Femur (tissue), 1 donor: ENCODE measurements around the gene MYADML2.
A peak's percentile ranks its signal among the peaks of the same experiment; 100 is the strongest.
"Not testable (repeated sequence)": the region's sequence is repeated elsewhere in the genome, so short reads cannot be mapped to it uniquely, and the experiment has no call there.

Experiments used
- DNase-seq: peaks from one replicate; pipeline ENCODE4 v3.0.0-alpha.2; 2017

Gene MYADML2, protein sequence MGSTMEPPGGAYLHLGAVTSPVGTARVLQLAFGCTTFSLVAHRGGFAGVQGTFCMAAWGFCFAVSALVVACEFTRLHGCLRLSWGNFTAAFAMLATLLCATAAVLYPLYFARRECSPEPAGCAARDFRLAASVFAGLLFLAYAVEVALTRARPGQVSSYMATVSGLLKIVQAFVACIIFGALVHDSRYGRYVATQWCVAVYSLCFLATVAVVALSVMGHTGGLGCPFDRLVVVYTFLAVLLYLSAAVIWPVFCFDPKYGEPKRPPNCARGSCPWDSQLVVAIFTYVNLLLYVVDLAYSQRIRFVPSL

DNA sequence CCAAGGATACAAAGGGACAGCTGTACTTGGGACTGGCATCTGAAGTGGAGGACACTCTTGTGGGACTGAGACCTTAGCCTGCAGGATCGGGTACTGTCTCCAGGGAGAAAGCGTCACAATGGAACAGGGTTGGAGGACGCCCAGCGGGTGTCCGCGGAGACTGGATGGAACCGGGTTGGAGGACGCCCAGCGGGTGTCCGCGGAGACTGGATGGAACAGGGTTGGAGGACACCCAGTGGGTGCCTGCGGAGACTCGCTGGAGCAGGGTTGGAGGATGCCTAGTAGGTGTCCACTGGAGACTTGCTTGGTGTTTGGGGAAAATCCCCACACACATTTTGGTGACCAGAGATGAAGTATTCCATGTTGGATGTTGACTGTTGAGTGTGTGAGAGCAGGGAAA is at the start of gene MYADML2:
Gene MYADML2 (minus strand): TSS at position 45 of the 400 bp plus-strand sequence. CDS start 5,492 bp downstream, outside the sequence.
- DNase-seq = no peak

DNA sequence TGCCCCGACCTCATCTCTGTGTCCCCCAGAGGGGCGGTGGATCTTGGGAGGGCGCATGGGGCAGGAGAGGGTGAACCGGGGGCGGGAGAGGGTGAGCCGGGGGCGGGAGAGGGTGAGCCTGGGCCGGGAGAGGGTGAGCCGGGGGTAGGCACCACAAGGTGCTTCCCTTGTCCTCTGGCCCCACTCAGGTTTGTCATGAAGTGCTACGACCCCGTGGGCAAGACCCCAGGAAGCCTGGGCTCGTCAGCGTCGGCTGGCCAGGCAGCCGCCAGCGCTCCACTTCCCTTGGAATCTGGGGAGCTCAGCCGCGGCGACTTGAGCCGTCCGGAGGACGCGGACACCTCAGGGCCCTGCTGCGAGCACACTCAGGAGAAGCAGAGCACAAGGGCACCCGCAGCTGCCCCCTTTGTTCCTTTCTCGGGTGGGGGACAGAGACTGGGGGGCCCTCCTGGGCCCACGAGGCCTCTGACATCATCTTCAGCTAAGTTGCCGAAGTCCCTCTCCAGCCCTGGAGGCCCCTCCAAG is 49.3 kb upstream of the MYADML2 start:
- DNase-seq = no peak

DNA sequence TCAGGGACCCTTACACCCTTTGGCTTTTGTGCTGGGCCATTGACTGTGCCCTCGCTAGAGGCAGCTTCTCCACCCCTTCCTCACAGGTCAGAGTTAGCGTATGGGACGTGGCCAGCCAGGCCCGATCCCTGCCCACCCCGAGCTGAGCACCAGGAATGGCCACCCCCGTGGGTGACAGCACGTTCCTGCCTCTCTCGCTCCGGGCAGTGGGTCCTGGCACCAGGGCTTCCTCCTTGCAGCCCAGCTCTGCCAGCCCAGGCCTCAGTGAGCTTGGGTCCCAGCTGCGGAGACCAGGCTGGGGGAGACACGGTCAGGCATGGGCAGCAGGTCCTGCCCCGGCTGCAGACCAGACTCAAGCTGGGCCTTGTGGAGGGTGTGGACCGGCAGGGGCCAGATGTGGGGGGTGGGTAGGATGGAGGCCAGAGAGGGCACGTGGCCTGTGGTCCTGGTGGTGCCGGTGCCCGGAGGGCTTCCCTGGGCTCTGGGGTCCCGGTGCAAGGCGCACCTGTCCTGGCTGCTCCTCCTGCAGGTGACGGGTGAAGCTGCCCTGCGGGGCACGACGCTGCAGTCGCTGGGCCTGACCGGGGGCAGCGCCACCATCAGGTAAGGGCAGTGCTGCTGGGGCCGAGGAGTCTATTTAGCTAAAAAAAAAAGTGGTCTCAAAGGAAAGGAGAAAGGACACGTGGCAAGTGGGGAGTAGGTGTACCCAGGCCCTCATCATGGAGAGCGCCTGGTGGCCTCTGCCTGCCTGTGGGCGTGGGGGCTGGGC is 48.6 kb upstream of the MYADML2 start:
- DNase-seq = no peak

DNA sequence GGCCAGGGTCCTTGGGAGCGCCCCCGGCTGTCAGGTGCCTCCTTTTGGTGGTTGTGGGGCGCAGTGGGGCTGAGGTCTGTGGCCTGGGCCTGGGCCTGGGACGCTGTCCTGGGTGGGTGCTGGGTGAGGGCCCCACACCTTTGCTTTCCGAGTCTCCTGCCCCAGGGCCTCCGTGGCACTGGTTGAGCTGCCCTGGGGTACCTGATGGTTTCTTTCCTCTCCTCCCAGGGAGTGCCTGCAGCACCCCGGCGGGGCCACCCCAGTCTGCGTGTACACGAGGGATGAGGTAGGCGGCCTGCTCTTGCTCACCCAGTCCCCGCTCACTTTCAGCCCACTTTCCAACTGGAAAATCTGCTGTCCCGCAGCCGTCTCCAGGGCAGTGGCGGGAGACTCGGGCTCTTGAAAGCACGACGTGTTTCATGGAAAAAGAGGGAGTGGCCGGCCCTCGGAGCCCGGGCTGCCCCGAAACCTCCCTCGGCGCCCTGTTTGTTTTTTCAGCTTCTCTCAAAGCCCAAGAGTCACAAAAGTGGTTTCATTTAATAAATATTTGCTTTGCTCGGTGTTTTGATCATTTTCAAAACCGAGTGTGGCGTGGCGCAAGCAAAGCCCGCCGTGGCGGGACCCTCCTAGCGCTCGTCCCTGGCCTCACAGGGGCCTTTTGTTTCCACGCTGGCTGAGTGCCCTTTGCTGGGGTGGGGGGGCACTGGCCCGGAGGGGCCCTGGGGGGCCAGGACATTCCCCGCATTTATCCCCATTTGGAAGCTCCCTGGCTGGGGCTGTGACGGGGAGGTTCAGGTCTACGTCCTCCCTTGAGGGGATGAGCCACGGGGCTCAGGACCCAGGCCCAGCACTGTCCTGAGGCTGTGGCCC is 47.8 kb upstream of the MYADML2 start:
- peak; percentile 52 for DNase-seq

DNA sequence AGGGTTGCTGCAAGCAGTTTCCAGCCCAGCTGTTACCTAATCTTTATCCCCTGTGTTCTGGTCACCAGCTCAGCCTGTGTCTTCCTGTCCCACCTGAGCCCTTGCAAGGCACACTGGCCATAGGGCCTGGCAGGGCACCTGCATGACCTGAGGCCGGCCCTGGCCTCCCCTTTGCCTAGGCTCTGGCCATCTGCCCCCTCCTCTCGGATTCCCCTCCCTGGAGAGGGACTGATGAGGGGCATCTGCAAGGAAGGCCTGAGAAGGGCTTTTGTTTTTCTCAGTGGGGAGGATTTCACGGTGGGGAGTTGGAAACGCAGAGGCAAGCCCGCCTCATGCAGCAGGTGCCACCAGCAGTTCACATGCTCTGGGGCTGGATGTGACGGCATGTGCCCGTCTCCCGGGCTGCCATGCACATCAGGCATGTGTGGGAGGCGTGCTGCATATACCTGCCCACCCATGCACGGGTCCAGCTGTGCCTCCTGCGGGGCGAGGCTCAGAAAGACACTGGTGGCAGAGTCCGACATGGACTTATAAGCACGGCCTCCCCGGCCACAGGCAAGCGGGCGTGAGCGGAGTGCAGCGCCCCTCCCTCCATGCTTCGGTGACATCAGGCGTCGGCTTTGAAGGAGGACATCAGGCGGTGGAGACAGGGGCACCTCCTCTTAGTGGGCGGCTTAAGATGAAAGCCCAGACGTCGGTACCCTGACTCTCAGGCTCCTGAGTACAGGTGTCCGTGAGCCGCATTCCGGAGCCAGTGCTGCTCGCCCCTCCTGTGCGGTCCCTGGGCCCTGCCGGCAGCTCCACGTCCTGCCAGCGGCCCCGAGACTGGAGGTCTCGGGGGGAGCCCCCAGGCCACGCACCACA is 46.9 kb upstream of the MYADML2 start:
- no peak for DNase-seq

DNA sequence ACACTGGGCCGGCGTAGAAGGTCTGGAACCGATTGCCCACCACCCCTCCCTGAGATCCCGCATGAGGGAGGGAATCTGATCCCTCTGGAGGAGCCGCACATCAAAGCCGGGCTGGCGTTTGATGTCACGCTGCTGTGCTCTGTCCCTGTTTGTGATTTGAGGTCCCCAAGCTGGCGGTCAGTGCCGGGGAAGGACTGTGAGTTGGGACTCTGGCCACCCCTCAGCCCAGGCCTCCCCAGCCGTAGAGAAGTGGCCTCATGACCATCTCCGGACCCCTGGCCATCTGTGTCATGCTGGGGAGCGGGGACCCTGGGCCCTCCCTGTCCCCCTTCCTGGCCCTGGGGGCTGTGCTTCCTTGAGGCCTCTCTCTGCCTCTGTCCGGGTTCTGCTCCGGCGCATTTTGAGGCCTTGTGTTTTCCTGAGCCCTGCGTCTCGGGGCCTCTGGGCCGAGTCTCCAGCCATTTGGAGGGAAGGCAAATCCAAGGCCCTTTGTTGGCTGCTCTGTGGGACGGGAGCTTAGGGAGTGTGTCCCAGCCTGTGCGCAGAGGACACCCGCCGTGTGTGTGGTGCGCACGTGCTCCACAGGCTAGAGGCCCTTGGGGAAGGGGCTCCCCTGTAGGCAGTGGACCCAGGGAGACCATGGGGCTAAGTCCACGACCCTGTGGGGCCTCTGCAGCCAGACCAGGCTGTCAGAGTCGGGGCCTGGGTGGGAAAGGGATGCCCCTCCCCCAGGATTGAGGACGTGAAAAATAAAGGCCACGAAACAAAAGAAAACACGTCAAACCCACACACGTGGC is 45.5 kb upstream of the MYADML2 start:
- no peak for DNase-seq

DNA sequence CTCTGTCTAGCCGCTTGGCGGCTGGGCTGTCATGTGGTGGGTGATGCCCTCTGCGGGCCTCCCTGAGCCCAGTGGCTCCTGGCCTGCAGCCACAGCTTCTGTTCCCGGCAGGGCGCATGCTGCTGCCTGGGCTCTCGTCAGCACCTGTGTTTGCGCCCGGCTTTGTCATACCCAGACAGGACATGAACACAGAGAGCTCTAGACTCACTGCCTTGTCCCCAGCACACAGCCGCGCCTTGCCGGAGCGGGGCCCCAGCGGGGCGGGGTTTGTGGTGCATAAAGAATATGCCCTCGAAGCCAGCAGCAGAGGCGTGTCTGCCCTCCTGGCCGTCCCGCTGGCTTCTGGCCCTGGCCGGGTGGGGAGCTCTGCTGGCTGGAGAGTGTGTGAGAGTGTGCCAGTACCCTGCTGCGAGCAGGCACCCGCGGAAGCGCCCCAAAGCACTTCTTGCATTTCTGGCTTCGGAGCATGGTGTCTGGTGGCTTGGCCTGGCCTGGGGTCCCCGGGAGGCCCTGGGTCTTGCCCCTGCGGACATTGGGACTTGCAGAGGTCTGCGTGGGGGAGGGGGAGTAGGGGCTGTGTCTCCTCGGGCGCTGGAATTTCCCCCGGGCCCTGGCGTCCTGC is 44.8 kb upstream of the MYADML2 start:
- peak; percentile 91 for DNase-seq

DNA sequence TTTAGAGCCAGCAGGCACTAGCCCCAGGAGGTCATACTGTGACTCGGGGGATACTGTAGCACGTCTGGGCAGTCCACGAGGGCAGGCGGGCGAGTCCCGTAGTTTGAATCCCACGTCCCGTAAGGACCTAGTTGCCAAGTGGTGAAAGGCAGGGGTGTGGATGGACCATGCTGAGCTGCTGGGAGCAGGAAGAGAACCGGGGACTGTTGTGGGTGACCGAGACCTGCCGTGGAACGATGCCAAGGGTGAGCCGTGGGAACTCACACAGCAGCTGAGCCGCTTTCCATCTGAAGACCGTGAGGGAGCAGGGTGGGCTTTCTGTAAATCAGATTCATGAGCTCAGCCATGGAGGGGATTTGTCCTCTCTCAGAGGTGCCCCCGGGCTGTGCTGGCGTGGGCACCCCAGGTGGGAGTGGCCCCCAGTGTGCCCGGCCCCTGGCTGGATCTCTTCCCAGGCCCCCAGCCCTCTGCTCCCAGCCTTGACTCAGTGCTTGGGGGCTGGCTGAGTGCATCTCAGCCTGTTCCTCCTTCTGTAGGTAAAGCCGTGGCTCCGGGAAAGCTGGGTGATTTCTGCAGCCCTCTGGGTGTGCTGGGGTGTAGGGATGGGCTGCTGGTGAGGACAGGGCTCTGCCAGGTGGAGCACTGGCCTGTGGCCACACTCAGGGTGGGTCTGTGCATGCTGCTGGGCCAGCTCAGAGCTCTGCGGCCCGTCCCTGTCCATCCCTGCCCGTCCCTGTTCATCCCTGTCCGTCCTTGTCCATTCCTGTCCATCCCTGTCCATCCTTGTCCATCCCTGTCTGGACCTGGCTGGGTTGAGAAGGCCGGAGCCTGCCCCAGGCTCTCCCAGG is 44.0 kb upstream of the MYADML2 start:
- no peak for DNase-seq

DNA sequence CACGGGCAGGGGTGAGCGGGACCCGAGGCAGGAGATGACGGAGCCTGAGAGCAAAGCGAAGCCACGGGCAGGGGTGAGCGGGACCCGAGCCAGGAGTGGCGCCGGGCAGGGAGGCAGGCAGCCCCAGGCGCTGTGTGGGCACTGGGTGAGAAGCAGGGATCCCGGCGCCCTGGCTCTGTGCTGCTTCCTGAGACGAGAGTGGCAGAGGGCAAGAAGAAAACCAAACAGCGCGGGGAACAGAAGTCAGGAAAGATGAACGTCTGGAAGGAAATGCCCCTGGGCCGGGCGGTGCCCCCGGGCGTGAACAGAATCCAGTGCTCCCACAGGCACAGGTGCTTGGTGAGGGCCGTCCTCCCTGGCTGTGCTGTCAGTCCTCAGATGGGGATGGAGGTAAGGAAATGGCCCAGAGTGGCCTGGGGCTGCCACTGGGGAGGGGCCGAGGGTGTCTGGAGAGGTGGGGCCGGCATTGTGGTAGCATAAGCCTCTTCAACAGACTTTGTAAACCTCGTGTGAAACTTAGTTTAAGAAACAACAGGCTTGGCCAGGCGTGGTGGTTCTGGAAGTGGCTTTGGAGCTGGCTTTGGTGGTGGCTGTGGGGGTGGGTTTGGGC is 40.2 kb upstream of the MYADML2 start:
- no peak for DNase-seq

DNA sequence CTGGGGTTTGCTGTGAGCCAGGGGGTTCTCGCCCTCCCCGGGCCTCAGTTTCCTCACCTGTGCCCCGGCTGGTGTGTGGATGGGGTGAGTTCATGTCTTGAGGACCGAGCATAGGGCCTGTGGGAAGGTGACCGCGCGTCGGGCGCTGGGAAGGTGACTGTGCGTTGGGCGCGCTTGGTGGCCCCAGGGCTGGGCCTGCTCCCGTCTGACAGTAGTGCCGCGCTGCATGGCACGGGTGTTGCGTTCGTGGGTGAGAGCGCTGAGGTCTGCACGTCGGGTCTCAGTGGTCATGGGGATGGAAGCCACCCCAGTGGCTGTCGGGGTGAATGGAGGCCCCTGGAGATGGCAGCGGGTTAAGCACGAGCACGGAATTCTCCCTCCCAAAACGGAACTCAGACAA is 39.6 kb upstream of the MYADML2 start:
- no peak for DNase-seq

DNA sequence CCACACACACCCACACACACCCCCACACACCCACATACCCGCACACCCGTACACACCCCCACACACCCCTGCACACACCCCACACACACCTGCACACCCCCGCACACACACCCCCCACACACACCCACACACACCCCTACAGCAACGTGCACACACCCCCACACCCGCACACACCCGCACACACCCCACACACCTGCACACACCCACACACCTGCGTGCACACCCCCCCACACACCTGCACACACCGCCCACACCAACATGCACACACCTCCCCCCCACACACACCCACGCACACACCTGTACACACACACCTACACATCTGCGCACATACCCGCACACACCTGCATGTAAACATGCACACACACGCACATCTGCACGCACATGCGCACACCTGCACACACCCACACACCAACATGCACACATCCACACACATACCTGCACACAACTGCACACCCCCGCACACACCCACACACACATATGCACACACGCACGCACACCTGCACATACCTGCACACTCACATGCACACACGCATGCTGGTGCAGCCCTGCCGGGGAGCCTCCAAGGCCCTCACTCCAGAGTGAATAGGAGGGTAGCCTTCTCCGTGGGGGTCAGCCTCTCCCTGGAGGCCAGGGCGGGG is 37.9 kb upstream of the MYADML2 start:
- no peak for DNase-seq

DNA sequence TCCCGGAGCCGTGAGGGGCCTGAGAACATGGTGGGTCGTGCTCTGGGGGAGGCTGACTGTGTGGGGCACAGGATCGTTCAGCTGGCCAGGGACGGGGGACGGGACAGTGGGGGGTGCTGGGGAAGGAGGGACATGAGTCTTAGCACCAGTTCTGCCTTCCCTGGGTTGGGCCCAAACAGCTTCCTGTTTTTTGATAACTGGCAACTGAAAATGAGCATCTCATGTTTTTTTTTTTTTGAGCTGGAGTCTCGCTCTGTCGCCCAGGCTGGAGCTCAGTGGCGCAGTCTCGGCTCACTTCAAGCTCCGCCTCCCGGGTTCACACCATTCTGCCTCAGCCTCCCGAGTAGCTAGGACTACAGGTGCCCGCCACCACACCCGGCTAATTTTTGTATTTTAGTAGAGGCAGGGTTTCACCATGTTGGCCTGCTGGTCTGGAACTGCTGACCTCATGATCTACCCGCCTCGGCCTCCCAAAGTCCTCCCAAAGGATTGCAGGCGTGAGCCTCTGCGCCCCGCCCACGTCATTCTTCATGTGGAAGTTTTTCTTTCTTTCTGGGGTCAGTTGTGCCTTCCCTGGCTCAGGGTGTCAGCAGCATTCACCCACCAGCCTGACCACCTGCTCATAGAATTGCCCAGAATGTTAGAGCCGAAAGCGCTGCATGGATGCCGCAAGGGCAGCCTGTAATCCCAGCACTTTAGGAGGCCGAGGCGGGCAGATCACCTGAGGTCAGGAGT is 36.8 kb upstream of the MYADML2 start:
- no peak for DNase-seq

DNA sequence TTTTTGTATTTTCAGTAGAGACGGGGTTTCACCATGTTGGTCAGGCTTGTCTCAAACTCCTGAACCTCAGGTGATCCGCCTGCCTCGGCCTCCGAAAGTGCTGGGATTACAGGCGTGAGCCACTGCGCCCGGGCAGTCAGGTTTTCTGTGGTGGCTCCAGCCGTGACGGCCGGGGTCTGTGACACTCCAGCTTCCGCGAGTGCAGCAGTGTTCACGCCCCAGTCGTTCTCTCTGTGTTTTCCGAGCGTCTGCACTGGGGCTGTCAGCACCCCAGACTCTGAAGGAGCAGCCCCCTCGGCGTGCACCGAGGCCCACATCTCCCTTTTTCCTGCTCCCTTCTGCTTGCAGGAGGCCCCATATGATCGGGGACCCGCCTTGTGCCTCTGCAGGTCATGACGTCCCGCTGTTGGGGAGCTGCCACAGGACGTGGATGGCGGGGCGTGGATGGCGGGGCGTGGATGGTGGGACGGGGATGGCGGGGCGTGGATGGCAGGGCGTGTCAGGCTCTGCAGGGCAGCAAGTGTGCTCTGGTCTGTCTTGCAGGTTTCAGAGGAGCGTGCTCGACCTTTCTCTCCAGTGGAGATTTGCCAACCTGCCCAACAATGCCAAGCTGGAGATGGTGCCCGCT is 36.1 kb upstream of the MYADML2 start:
- no peak for DNase-seq

DNA sequence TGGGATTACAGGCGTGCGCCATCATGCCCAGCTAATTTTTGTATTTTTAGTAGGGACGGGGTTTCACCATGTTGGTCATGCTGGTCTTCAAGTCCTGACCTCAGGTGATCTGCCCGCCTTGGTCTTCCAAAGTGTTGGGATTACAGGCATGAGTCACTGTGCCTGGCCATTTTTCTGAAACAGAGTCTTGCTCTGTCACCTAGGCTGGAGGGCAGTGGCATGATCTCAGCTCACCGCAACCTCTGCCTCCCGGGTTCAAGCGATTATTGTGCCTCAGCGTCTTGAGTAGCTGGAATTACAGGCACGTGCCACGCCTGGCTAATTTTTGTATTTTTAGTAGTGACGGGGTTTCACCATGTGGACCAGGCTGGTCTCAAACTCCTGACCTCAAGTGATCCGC is 34.5 kb upstream of the MYADML2 start:
- not testable (repeated sequence) for DNase-seq

DNA sequence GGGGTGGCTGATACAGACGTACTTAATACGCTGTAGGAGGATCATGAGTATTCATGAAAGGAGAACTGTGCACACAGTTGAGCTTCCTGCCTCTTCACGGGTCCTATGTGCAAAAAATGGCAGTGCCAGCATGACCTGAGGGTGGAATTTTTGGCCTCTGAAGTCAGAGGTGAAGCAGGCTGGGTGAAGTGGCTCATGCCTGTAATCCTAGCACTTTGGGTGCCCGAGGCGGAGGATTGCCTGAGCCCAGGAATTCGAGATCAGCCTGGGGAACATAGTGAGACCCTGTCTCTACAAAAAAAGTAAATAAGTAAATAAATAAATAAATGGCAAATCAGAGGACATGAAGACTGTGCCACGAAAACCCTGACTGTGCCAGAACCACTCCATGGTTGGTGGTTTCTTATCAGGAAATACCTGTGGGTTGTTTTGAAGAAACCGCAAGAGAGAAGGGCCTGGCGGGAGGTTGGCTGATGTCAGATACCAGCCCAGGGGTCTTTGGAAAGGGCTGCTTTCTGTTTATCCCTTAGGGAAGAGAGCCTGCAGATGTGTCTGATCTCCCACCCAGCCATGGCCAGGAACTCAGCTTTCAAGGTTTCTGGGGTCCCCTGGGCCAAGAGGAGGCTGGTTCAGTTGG is 33.8 kb upstream of the MYADML2 start:
- DNase-seq = no peak

DNA sequence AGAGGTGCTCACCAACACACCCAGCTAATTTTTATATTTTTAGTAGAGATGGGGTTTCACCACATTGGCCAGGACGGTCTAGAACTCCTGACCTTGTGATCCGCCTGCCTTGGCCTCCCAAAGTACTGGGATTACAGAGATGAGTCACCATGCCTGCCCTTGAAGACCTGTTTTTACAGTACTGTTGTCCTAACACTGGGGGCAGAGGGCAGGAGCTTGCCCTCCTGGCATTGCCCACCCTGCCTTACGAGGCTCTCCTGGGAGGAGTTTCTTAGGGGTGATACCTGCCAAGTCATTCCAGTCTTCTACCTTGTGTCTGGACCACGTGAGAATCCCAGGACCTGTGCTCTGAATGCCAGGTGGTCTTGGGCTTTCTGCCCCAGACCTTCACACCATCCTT is 33.1 kb upstream of the MYADML2 start:
- DNase-seq = no peak
